Caco-2 (cell line): ENCODE data around the gene SEMA4D. TPM values are rescaled to one million over a fixed set of nuclear protein-coding genes. Genes with fewer than 3 reads are reported as not detected.

Experiments used
- BruUV-seq: library from RNA; stranded (reverse); fragments of 400-500 nt; replicated peaks from 2 replicates; lab custom pipeline; 2021; lab: Mats Ljungman, UMichigan
- CTCF ChIA-PET: fragments of 300-600 bp; sonication (Branson Sonifier 250); formaldehyde crosslinking; loops from one replicate; lab custom pipeline; 2022; ENCODE audit warnings: antibody characterized with exemption; lab: Charles Lee
- POLR2A ChIA-PET: fragments of 300-600 bp; sonication (Branson Sonifier 250); formaldehyde crosslinking; loops from one replicate; lab custom pipeline; 2022; ENCODE audit warnings: antibody characterized with exemption; lab: Charles Lee
- DNase-seq, 2 experiments: peaks; one replicate each; pipeline versions ENCODE4 v3.0.0 to v3.0.0-alpha.2; 2020 to 2022
- H3K27me3 ChIP-seq: replicated peaks from 2 replicates; pipeline ENCODE4 v1.6.0; 2011; ENCODE audit warnings: low read length; ENCODE audit not compliant: control insufficient read depth, insufficient read depth
- H3K36me3 ChIP-seq: 2 replicates; pipeline ENCODE4 v1.5.1; 2011; ENCODE audit warnings: low read length; ENCODE audit not compliant: control insufficient read depth, insufficient read depth
- H3K4me1 ChIP-seq: fragments of 250-450 bp; sonication (Bioruptor Pico); 2 replicates; pipeline ENCODE4 v1.5.1; 2020; ENCODE audit warnings: mild to moderate bottlenecking
- H3K4me3 ChIP-seq: 2 replicates; pipeline ENCODE4 v1.5.1; 2011; ENCODE audit warnings: low read depth, mild to moderate bottlenecking, control low read depth, low read length
- H3K9me3 ChIP-seq: fragments of 250-450 bp; sonication (Bioruptor Pico); 2 replicates; pipeline ENCODE4 v1.5.1; 2020; ENCODE audit warnings: mild to moderate bottlenecking, moderate library complexity
- H3K27ac Mint-ChIP-seq: one replicate; pipeline ENCODE4 v1.8.0; 2022; ENCODE audit warnings: mixed read lengths; ENCODE audit not compliant: unreplicated experiment
- H3K27me3 Mint-ChIP-seq: one replicate; pipeline ENCODE4 v1.8.0; 2022; ENCODE audit warnings: mixed read lengths; ENCODE audit not compliant: insufficient read depth, unreplicated experiment
- H3K36me3 Mint-ChIP-seq: one replicate; pipeline ENCODE4 v1.8.0; 2022; ENCODE audit warnings: mild to moderate bottlenecking, mixed read lengths; ENCODE audit not compliant: insufficient read depth, unreplicated experiment
- H3K4me1 Mint-ChIP-seq: one replicate; pipeline ENCODE4 v1.8.0; 2022; ENCODE audit warnings: low read depth, mixed read lengths; ENCODE audit not compliant: unreplicated experiment
- H3K4me3 Mint-ChIP-seq: one replicate; pipeline ENCODE4 v1.8.0; 2022; ENCODE audit warnings: mild to moderate bottlenecking, moderate library complexity, mixed read lengths; ENCODE audit not compliant: unreplicated experiment
- H3K9me3 Mint-ChIP-seq: one replicate; pipeline ENCODE4 v1.8.0; 2022; ENCODE audit warnings: mixed read lengths; ENCODE audit not compliant: unreplicated experiment
- intact Hi-C: fragments of 100-400 bp; cut with micrococcal nuclease; formaldehyde crosslinking; loops from one replicate; pipeline ENCODE4 v1.10.0; 2022; ENCODE audit not compliant: unreplicated experiment
- total RNA-seq: library from RNA; stranded (reverse); gene quantifications from 2 replicates; pipeline ENCODE4 v1.2.3, GENCODE V29; 2022
- TF ChIP-seq, protein P1 (sequence below), 2 experiments: fragments of 200-600 bp in 1 of 2; IDR thresholded peaks; 1 replicate in 1 of 2; 2 replicates in 1 of 2; pipeline versions ENCODE4 v1.5.1 to v1.8.0; 2011 to 2022; ENCODE audit warnings: antibody characterized with exemption in 1 of 2, control low read depth in 1 of 2, inconsistent platforms in 1 of 2, low read depth in 1 of 2, low read length in 1 of 2, mild to moderate bottlenecking in 1 of 2, moderate library complexity in 1 of 2; ENCODE audit not compliant: insufficient read depth in 1 of 2, severe bottlenecking in 1 of 2, unreplicated experiment in 1 of 2

The SEMA4D gene
- total RNA-seq, 1 experiment from 2014 or later = 17.1 TPM

DNA sequence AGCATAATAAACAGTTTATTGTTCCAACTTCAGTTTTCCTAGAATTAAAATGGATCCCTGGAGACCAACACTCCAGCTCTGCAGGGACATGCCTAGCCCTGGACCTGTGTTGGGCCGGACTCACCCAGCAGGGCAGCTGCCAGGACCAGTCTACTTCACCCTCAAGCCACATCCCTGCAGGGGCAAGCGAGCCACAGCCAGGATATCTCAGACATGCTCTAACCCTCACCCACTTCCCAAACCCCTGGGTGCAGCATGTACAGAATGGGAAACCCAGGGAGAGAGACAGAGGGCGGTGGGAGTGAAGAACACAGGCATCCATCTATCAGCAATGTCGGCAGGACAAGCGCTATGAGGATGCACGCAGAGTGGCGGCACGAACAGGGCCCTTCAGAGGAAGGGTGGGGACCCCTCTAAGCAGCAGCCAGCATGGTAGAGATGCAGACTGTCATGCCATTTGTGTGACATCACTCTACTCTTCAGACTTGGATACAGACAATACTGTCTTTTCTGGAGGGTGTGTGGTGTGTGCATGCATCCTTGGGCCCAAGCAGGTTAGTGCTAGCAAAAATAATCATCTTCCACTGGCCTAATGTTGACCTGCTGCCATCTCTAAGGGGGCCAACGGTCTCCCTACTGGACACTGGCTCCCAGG, 83.1 kb downstream of the SEMA4D start:
- H3K27me3 Mint-ChIP-seq = no peaks in the 10 kb centered on the region
- Histone ChIP-seq H3K27me3 (no peaks in the 10 kb centered on the region), H3K4me1 (no peaks in the 10 kb centered on the region), H3K9me3 (no peaks in the 10 kb centered on the region), H3K36me3 (no peaks in the 10 kb centered on the region), H3K4me3 (no peak overlapping the region)
- DNase-seq = no peak
- H3K36me3 Mint-ChIP-seq = no peaks in the 10 kb centered on the region
- H3K4me3 Mint-ChIP-seq = no peak overlapping the region
- TF ChIP-seq, protein P1, sequence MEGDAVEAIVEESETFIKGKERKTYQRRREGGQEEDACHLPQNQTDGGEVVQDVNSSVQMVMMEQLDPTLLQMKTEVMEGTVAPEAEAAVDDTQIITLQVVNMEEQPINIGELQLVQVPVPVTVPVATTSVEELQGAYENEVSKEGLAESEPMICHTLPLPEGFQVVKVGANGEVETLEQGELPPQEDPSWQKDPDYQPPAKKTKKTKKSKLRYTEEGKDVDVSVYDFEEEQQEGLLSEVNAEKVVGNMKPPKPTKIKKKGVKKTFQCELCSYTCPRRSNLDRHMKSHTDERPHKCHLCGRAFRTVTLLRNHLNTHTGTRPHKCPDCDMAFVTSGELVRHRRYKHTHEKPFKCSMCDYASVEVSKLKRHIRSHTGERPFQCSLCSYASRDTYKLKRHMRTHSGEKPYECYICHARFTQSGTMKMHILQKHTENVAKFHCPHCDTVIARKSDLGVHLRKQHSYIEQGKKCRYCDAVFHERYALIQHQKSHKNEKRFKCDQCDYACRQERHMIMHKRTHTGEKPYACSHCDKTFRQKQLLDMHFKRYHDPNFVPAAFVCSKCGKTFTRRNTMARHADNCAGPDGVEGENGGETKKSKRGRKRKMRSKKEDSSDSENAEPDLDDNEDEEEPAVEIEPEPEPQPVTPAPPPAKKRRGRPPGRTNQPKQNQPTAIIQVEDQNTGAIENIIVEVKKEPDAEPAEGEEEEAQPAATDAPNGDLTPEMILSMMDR (IDR thresholded peaks at IDR 0.05; ENCODE audit: insufficient read depth in 1 of 2, low read depth in 1 of 2, low read length in 1 of 2, severe bottlenecking in 1 of 2, unreplicated experiment in 1 of 2) = no peak
- BruUV-seq = no TSS peak
- H3K4me1 Mint-ChIP-seq = no peaks in the 10 kb centered on the region
- CTCF ChIA-PET = no interaction called here
- no peaks in the 10 kb centered on the region for H3K9me3 Mint-ChIP-seq
- intact Hi-C loops = no loop called here
- POLR2A ChIA-PET = no interaction called here
- H3K27ac Mint-ChIP-seq = no peak overlapping the region

DNA sequence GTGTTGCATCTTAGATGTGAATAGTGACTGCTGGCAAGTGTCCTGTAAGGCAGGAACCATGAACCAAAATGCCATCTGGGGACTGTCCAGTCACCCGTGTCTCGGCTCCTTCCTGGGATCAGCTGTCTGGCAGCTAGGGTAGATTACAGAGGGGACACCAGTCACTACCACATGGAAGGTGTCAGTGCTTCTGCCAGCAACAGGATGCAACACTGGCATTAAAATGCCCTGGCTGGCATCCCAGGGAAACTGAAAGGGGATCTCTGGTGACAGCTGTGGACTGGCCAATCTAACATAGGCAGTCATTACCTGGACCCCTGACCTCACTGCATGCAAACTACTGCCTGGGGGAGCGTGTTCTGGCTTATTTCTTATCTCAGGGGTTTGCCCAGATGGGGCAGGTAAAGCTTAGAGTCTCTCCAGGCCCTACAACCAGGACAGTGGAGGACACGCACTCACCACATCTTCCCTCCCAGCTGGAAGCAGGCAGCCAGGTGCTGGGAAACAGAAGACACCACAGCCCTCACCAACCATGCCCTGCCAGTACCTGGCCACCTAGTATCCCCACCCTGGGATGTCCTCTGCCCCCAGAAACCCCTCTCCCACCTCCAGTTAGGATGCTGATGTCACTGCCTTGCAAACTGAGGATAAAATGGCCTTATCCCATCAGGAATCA, 83.8 kb downstream of the SEMA4D start:
- intact Hi-C loops = no loop called here
- no TSS peak for BruUV-seq
- Histone ChIP-seq H3K4me1 (no peaks in the 10 kb centered on the region), H3K36me3 (no peaks in the 10 kb centered on the region), H3K4me3 (no peak overlapping the region), H3K9me3 (no peaks in the 10 kb centered on the region), H3K27me3 (no peaks in the 10 kb centered on the region)
- ChIA-PET CTCF (no interaction called here), POLR2A (no interaction called here)
- Mint-ChIP-seq H3K27ac (no peak overlapping the region), H3K4me3 (no peak overlapping the region), H3K36me3 (no peaks in the 10 kb centered on the region), H3K9me3 (no peaks in the 10 kb centered on the region), H3K27me3 (no peaks in the 10 kb centered on the region), H3K4me1 (no peaks in the 10 kb centered on the region)
- TF ChIP-seq, protein P1 (IDR thresholded peaks at IDR 0.05; ENCODE audit: insufficient read depth in 1 of 2, low read depth in 1 of 2, low read length in 1 of 2, severe bottlenecking in 1 of 2, unreplicated experiment in 1 of 2) = no peak
- DNase-seq = no peak

DNA sequence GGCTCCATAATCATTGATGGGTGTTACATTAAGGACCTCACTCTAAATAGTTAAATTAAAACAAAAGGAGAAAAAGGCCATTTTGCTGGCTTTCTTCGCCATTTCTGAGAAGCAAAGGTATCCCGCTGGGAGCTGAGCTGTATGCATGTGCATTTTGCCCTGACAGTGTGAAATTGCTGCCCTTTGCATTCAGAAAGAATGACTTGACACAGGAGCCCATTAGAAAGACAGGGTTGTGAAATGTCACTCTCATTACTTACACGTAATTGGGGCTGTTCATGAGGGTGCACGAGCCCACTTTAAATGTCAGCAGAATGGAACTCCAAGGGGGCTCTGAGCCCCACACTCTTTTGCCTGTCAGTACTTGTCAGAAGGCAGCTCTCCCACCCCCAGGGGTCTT, 85.0 kb downstream of the SEMA4D start:
- TF ChIP-seq, protein P1 (IDR thresholded peaks at IDR 0.05; ENCODE audit: insufficient read depth in 1 of 2, low read depth in 1 of 2, low read length in 1 of 2, severe bottlenecking in 1 of 2, unreplicated experiment in 1 of 2) = no peak
- no peaks in the 10 kb centered on the region for H3K36me3 Mint-ChIP-seq
- H3K9me3 Mint-ChIP-seq = no peaks in the 10 kb centered on the region
- intact Hi-C loops = no loop called here
- BruUV-seq = no TSS peak
- POLR2A ChIA-PET = no interaction called here
- H3K27me3 ChIP-seq = no peaks in the 10 kb centered on the region
- H3K9me3 ChIP-seq = no peaks in the 10 kb centered on the region
- H3K4me1 Mint-ChIP-seq = no peaks in the 10 kb centered on the region
- CTCF ChIA-PET = no interaction called here
- H3K27me3 Mint-ChIP-seq = no peaks in the 10 kb centered on the region
- H3K4me3 Mint-ChIP-seq = no peak overlapping the region
- H3K27ac Mint-ChIP-seq = no peak overlapping the region
- no peak overlapping the region for H3K4me3 ChIP-seq
- DNase-seq = no peak
- no peaks in the 10 kb centered on the region for H3K36me3 ChIP-seq
- no peaks in the 10 kb centered on the region for H3K4me1 ChIP-seq
